T-cell (primary cell): Measurements from ENCODE around the gene TRIP12. TPM values are rescaled to one million over a fixed set of nuclear protein-coding genes. Genes with fewer than 3 reads are reported as not detected.
"Not testable (repeated sequence)": the region's sequence is repeated elsewhere in the genome, so short reads cannot be mapped to it uniquely, and the experiment has no call there.

Experiments used
- ATAC-seq, 4 experiments: fragments of 200-7000 bp in 3 of 4; fragments of 150-1000 bp in 1 of 4; cut with Tn5 transposase; replicated peaks in 1 of 4; 1 replicate in 3 of 4; 2 replicates in 1 of 4; pipeline ENCODE4 v1.10.0; 2021; ENCODE audit warnings: moderate library complexity in 3 of 4, mild to moderate bottlenecking in 2 of 4, moderate number of reproducible peaks in 1 of 4
- CTCF ChIA-PET, 2 donors: fragments of 300-600 bp; sonication (Branson Sonifier 250); formaldehyde crosslinking; loops; one replicate each; lab custom pipeline; 2022; ENCODE audit warnings: antibody characterized with exemption in 2 of 2; lab: Charles Lee
- POLR2A ChIA-PET, 2 donors: fragments of 300-600 bp; sonication (Branson Sonifier 250); formaldehyde crosslinking; loops; one replicate each; lab custom pipeline; 2022; ENCODE audit warnings: antibody characterized with exemption in 2 of 2; lab: Charles Lee
- DNase-seq, 35 experiments: peaks; one replicate each; pipeline versions ENCODE4 v3.0.0 to v3.0.0-alpha.2; 2013 to 2023
- H3K27ac ChIP-seq: one replicate; pipeline ENCODE4 v1.5.1; 2013; ENCODE audit warnings: low read length
- H3K27me3 ChIP-seq, 2 experiments: replicated peaks in 1 of 2; 1 replicate in 1 of 2; 2 replicates in 1 of 2; pipeline versions ENCODE4 v1.6.1 to v1.7.0; 2013; ENCODE audit warnings: low read length in 1 of 2, mixed read lengths in 1 of 2; ENCODE audit not compliant: control insufficient read depth in 2 of 2, insufficient read depth in 2 of 2; ENCODE audit errors: extremely low read depth in 1 of 2
- H3K36me3 ChIP-seq, 2 donors: 1 replicate in 1 of 2; 2 replicates in 1 of 2; pipeline versions ENCODE4 v1.6.1 to v1.7.0; 2013; ENCODE audit warnings: low read length in 1 of 2; ENCODE audit not compliant: control insufficient read depth in 2 of 2, insufficient read depth in 1 of 2; ENCODE audit errors: extremely low read depth in 1 of 2
- H3K4me1 ChIP-seq, 2 experiments: 1 replicate in 1 of 2; 2 replicates in 1 of 2; pipeline versions ENCODE4 v1.6.1 to v1.7.0; 2013; ENCODE audit warnings: low read length in 2 of 2, mixed read lengths in 1 of 2; ENCODE audit not compliant: insufficient read depth in 2 of 2, control insufficient read depth in 1 of 2; ENCODE audit errors: extremely low read depth in 1 of 2
- H3K4me3 ChIP-seq, 2 donors: 1 replicate in 1 of 2; 2 replicates in 1 of 2; pipeline versions ENCODE4 v1.5.1 to v1.7.0; 2013; ENCODE audit warnings: mild to moderate bottlenecking in 2 of 2, low read length in 1 of 2, moderate library complexity in 1 of 2; ENCODE audit not compliant: control insufficient read depth in 1 of 2; ENCODE audit errors: extremely low read depth in 1 of 2
- H3K9me3 ChIP-seq: 2 replicates; pipeline ENCODE4 v1.7.0; 2013
- H3K27ac Mint-ChIP-seq, 2 donors: one replicate each; pipeline ENCODE4 v1.8.0; 2020 to 2021; ENCODE audit warnings: mild to moderate bottlenecking in 2 of 2, mixed read lengths in 2 of 2
- H3K27me3 Mint-ChIP-seq, 2 donors: one replicate each; pipeline ENCODE4 v1.8.0; 2021 to 2022; ENCODE audit warnings: mixed read lengths in 2 of 2
- H3K36me3 Mint-ChIP-seq: one replicate; pipeline ENCODE4 v1.8.0; 2021; ENCODE audit warnings: mixed read lengths
- H3K4me1 Mint-ChIP-seq, 3 donors: one replicate each; pipeline ENCODE4 v1.8.0; 2020 to 2022; ENCODE audit warnings: mixed read lengths in 3 of 3, mild to moderate bottlenecking in 1 of 3
- H3K4me3 Mint-ChIP-seq, 3 donors: one replicate each; pipeline ENCODE4 v1.8.0; 2020 to 2022; ENCODE audit warnings: mild to moderate bottlenecking in 3 of 3, mixed read lengths in 3 of 3, moderate library complexity in 3 of 3
- H3K9me3 Mint-ChIP-seq, 3 donors: one replicate each; pipeline ENCODE4 v1.8.0; 2020 to 2022; ENCODE audit warnings: mixed read lengths in 3 of 3
- WGBS: methylation state at CpG from one replicate; pipeline ENCODE4 v1.1.5; 2013; ENCODE audit warnings: missing lambda C conversion rate; ENCODE audit not compliant: insufficient coverage; 5-methylcytosine and 5-hydroxymethylcytosine counted together
- total RNA-seq, 35 experiments: library from RNA in 6 of 35; stranded (reverse) in 6 of 35; fragments of 120-200 nt in 1 of 35; gene quantifications; one replicate each; pipeline versions ENCODE4 v1.2.1 to v1.2.4 and lab custom pipeline; 2013 to 2026

Gene TRIP12
- total RNA-seq, 5 donors from 2014 or later (not counting 1 experiment from before 2014, with no cell fraction given): 185 to 219 (median 192) TPM

GRCh38 chr2:229855116-229855515, 66.7 kb downstream of the TRIP12 start:
- no CpG with 5 or more reads among the region's 5 CpGs for WGBS

DNA sequence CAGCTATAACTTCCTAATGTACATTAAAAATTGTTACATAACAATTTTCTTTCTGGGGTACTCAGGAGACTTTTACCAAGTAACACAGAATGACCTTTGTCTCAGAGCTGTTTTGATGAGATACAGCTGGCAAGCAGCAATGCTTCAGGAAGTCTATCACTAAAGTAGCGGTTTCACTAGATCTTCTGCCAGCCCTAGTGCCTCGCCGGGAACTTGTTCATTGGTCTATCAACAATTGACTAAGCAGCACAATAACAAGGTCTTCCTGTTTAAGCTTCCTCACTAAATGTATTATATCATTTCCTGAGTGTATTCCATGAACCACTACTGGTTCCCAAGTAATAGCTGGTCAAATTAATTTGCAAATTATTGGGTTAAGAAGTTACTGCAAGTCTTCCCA, 69.2 kb downstream of the TRIP12 start:
- Mint-ChIP-seq H3K4me3 (peak overlapping the region in 2 of 3 donors; percentile 4 to 28), H3K27me3 (no peaks in the 10 kb centered on the region), H3K27ac (peak overlapping the region; percentile 86 to 91), H3K4me1 (peaks cover 51 to 80% (median 77%) of the 10 kb centered on the region in 3 donors), H3K36me3 (peaks cover 46% of the 10 kb centered on the region), H3K9me3 (no peaks in the 10 kb centered on the region)
- Histone ChIP-seq H3K27me3 (no peaks in the 10 kb centered on the region), H3K27ac (peak overlapping the region; percentile 58), H3K9me3 (no peaks in the 10 kb centered on the region), H3K36me3 (peaks cover 0 to 17% of the 10 kb centered on the region in 2 donors), H3K4me3 (no peak overlapping the region), H3K4me1 (peaks cover 27 to 30% of the 10 kb centered on the region in 2 experiments)
- CTCF ChIA-PET: interaction anchor here (0.6 to 1.7 kb wide), 7 partner anchors 11 to 1016 kb away, joined by 3 to 10 read pairs (median 3); no protein-coding TSS in a partner anchor
- peak; percentile 24 to 73 (median 54) for DNase-seq
- ATAC-seq: peak; percentile 96 to 99 (median 99)
- POLR2A ChIA-PET: interaction anchor here (0.6 to 1.1 kb wide), 3 partner anchors 16 to 23 kb away, joined by 3 to 6 read pairs (median 4); no protein-coding TSS in a partner anchor
- WGBS: 0% methylated on average over 3 of the region's 3 CpGs

More at GRCh38 chr2:229855116-229855515, 66.7 kb downstream of the TRIP12 start:
- Mint-ChIP-seq H3K27ac (peak overlapping the region; percentile 82 to 91), H3K9me3 (no peaks in the 10 kb centered on the region), H3K36me3 (peaks cover 53% of the 10 kb centered on the region), H3K4me1 (peaks cover 45 to 74% (median 64%) of the 10 kb centered on the region in 3 donors), H3K4me3 (no peak overlapping the region), H3K27me3 (no peaks in the 10 kb centered on the region)
- no peak overlapping the region for H3K4me3 ChIP-seq
- peaks cover 3 to 31% of the 10 kb centered on the region in 2 donors for H3K36me3 ChIP-seq
- H3K4me1 ChIP-seq: peaks cover 17 to 26% of the 10 kb centered on the region in 2 experiments
- H3K9me3 ChIP-seq: no peaks in the 10 kb centered on the region
- POLR2A ChIA-PET: interaction anchor here in 1 of 2 donors (1.1 kb wide), 1 partner anchor 57 kb away, joined by 3 read pairs; no protein-coding TSS in a partner anchor
- no peak overlapping the region for H3K27ac ChIP-seq
- no peaks in the 10 kb centered on the region for H3K27me3 ChIP-seq
- DNase-seq (no peak), ATAC-seq (no peak)
- CTCF ChIA-PET: no interaction called here

DNA sequence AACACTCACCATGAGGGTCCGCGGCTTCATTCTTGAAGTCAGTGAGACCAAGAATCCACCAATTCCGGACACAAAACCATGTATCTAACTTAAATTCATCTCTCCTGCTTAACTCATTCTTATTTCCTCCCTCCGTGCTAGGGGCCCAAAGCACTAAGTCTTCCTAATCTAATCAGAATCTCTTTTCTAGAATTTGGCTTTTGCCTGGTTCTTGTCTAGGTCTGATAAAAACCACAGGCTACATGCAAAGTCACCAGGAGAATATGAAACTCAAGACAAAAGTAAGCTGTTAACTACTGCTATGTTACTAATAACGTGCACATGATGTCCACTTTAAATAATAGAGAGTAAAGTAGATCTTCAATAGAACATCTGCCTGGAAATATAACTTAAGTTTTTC, 69.9 kb downstream of the TRIP12 start:
- no peaks in the 10 kb centered on the region for H3K9me3 ChIP-seq
- no peak for DNase-seq
- CTCF ChIA-PET: interaction anchor here (0.6 to 1.7 kb wide), 4 partner anchors 13 to 50 kb away, joined by 3 to 10 read pairs (median 3); no protein-coding TSS in a partner anchor
- WGBS: 89% methylated on average over 4 of the region's 5 CpGs
- no peak for ATAC-seq
- Mint-ChIP-seq H3K27me3 (no peaks in the 10 kb centered on the region), H3K36me3 (peaks cover 48% of the 10 kb centered on the region), H3K4me1 (peaks cover 58 to 83% (median 79%) of the 10 kb centered on the region in 3 donors), H3K27ac (peak overlapping the region; percentile 93 to 96), H3K4me3 (peak overlapping the region; percentile 43 to 58 (median 56)), H3K9me3 (no peaks in the 10 kb centered on the region)
- H3K4me1 ChIP-seq: peaks cover 27 to 30% of the 10 kb centered on the region in 2 experiments
- H3K36me3 ChIP-seq: peaks cover 0 to 13% of the 10 kb centered on the region in 2 donors
- POLR2A ChIA-PET: interaction anchor here (0.6 to 1.1 kb wide), 3 partner anchors 15 to 40 kb away, joined by 3 to 6 read pairs (median 4); no protein-coding TSS in a partner anchor
- no peaks in the 10 kb centered on the region for H3K27me3 ChIP-seq
- H3K4me3 ChIP-seq: no peak overlapping the region
- peak overlapping the region; percentile 2 for H3K27ac ChIP-seq

GRCh38 chr2:229850355-229851275, 71.2 kb downstream of the TRIP12 start:
- H3K36me3 ChIP-seq, H3K4me3 ChIP-seq, H3K9me3 ChIP-seq, H3K27me3 Mint-ChIP-seq, H3K9me3 Mint-ChIP-seq, CTCF ChIA-PET, H3K27ac ChIP-seq, H3K27me3 ChIP-seq: not testable (repeated sequence)
- 83% methylated on average over 42 of the region's 44 CpGs for WGBS
- Mint-ChIP-seq H3K27ac (peak overlapping the region; percentile 93 to 96), H3K36me3 (peaks cover 41% of the 10 kb centered on the region), H3K4me3 (peak overlapping the region in 1 of 3 donors; percentile 45), H3K4me1 (peaks cover 61 to 84% (median 76%) of the 10 kb centered on the region in 3 donors)
- H3K4me1 ChIP-seq: peaks cover 27 to 29% of the 10 kb centered on the region in 2 experiments
- DNase-seq (peak in 1 of 35 experiments; percentile 32), ATAC-seq (peak in 1 of 4 experiments; percentile 37)
- POLR2A ChIA-PET: interaction anchor here in 1 of 2 donors (0.7 kb wide), 1 partner anchor 993 kb away, joined by 4 read pairs; no protein-coding TSS in a partner anchor

- no peaks in the 10 kb centered on the region for H3K9me3 ChIP-seq
- Mint-ChIP-seq H3K9me3 (no peaks in the 10 kb centered on the region), H3K36me3 (peaks cover 40% of the 10 kb centered on the region), H3K27me3 (no peaks in the 10 kb centered on the region), H3K27ac (peak overlapping the region; percentile 74 to 89), H3K4me1 (peaks cover 67 to 81% (median 77%) of the 10 kb centered on the region in 3 donors), H3K4me3 (peak overlapping the region; percentile 18 to 47 (median 39))
- H3K4me3 ChIP-seq: no peak overlapping the region
- peaks cover 0 to 5% of the 10 kb centered on the region in 2 donors for H3K36me3 ChIP-seq
- peak overlapping the region; percentile 3 for H3K27ac ChIP-seq
- H3K4me1 ChIP-seq: peaks cover 26 to 27% of the 10 kb centered on the region in 2 experiments
- ChIA-PET POLR2A (interaction anchor here in 1 of 2 donors (1.0 kb wide), 1 partner anchor 12 kb away, joined by 3 read pairs; no protein-coding TSS in a partner anchor), CTCF (interaction anchor here in 1 of 2 donors (0.7 kb wide), 1 partner anchor 42 kb away, joined by 3 read pairs; no protein-coding TSS in a partner anchor)
- 15% methylated on average over 2 of the region's 3 CpGs for WGBS
- no peaks in the 10 kb centered on the region for H3K27me3 ChIP-seq
- DNase-seq: peak in 3 of 35 experiments; percentile 6 to 32 (median 6)
- peak in 3 of 4 experiments; percentile 41 to 59 (median 46) for ATAC-seq
These were observed 72.7 kb downstream of the TRIP12 start for GRCh38 chr2:229849073-229849472.
